Neural cell (in vitro differentiated cells): ENCODE data around the gene ERBB4. TPM values are rescaled to one million over a fixed set of nuclear protein-coding genes. Genes with fewer than 3 reads are reported as not detected.

Experiments
- H2AFZ ChIP-seq: fragments of 200-600, 300-800 bp; sonication (generic), shearing (Covaris generic); 2 replicates; pipeline ENCODE4 v1.6.0; 2014; ENCODE audit warnings: low read depth, mild to moderate bottlenecking, antibody characterized with exemption, low read length, moderate library complexity
- H3F3A ChIP-seq: fragments of 200-600 bp; shearing (Covaris generic); 2 replicates; pipeline ENCODE4 v1.6.1; 2016; ENCODE audit warnings: mild to moderate bottlenecking, moderate library complexity, mixed read lengths, antibody characterized with exemption, low read length; ENCODE audit not compliant: insufficient read depth, poor library complexity, severe bottlenecking
- H3K27ac ChIP-seq: fragments of 200-600, 300-800 bp; sonication (generic), shearing (Covaris generic); 2 replicates; pipeline ENCODE4 v1.5.1; 2014; ENCODE audit warnings: mild to moderate bottlenecking, low read length, moderate library complexity
- H3K27me3 ChIP-seq: fragments of 300-800, 200-600 bp; sonication (generic), shearing (Covaris generic); 2 replicates; pipeline ENCODE4 v1.6.0; 2014; ENCODE audit warnings: mild to moderate bottlenecking, low read depth, low read length, moderate library complexity; ENCODE audit not compliant: insufficient read depth
- H3K36me3 ChIP-seq: fragments of 300-800, 200-600 bp; sonication (generic), shearing (Covaris generic); 2 replicates; pipeline ENCODE4 v1.5.1; 2014; ENCODE audit warnings: mild to moderate bottlenecking, antibody characterized with exemption, low read length, moderate library complexity; ENCODE audit not compliant: insufficient read depth
- H3K4me2 ChIP-seq: fragments of 300-800, 200-600 bp; sonication (generic), shearing (Covaris generic); 2 replicates; pipeline ENCODE4 v1.6.0; 2014; ENCODE audit warnings: mild to moderate bottlenecking, low read length
- H3K4me3 ChIP-seq: fragments of 300-800, 200-600 bp; sonication (generic), shearing (Covaris generic); 2 replicates; pipeline ENCODE4 v1.5.1; 2014; ENCODE audit warnings: mild to moderate bottlenecking, low read length, moderate library complexity
- H3K79me2 ChIP-seq: fragments of 200-600 bp; shearing (Covaris generic); replicated peaks from 2 replicates; pipeline ENCODE4 v1.6.0; 2014; ENCODE audit warnings: mild to moderate bottlenecking, low read length, moderate library complexity; ENCODE audit not compliant: insufficient read depth
- H3K9ac ChIP-seq: fragments of 300-800, 200-600 bp; sonication (generic), shearing (Covaris generic); 2 replicates; pipeline ENCODE4 v1.6.1; 2016; ENCODE audit warnings: mild to moderate bottlenecking, low read length, mixed read lengths
- H3K9me2 ChIP-seq: fragments of 200-600 bp; shearing (Covaris generic); 2 replicates; pipeline ENCODE4 v1.6.1; 2016; ENCODE audit warnings: mild to moderate bottlenecking, low read length, mixed read lengths; ENCODE audit not compliant: insufficient read depth
- H3K9me3 ChIP-seq: fragments of 200-600, 300-800 bp; sonication (generic), shearing (Covaris generic); 2 replicates; pipeline ENCODE4 v1.6.1; 2016; ENCODE audit warnings: mild to moderate bottlenecking, mixed run types, low read length, moderate library complexity, mixed read lengths
- H4K20me1 ChIP-seq: fragments of 200-600 bp; shearing (Covaris generic); 2 replicates; pipeline ENCODE4 v1.6.1; 2016; ENCODE audit warnings: mild to moderate bottlenecking, mixed run types; ENCODE audit not compliant: insufficient read depth
- EP300 ChIP-seq: fragments of 450-650 bp; conservative IDR thresholded peaks from 2 replicates; pipeline ENCODE4 v1.6.1; 2014; ENCODE audit warnings: antibody characterized with exemption, mild to moderate bottlenecking, moderate library complexity; ENCODE audit not compliant: poor library complexity, severe bottlenecking
- EZH2 ChIP-seq: fragments of 200-600, 300-800 bp; shearing (Covaris generic), sonication (generic); IDR thresholded peaks from 2 replicates; pipeline ENCODE4 v1.6.1; 2014; ENCODE audit warnings: antibody characterized with exemption, low read length, borderline replicate concordance, mild to moderate bottlenecking; ENCODE audit not compliant: insufficient read depth, poor library complexity, severe bottlenecking
- MXI1 ChIP-seq: fragments of 450-650 bp; conservative IDR thresholded peaks from 2 replicates; pipeline ENCODE4 v1.6.1; 2014; ENCODE audit warnings: antibody characterized with exemption, mild to moderate bottlenecking; ENCODE audit not compliant: poor library complexity, severe bottlenecking
- POLR2AphosphoS5 ChIP-seq: IDR thresholded peaks from 2 replicates; pipeline ENCODE4 v1.6.1; 2012
- RAD21 ChIP-seq: fragments of 450-650 bp; conservative IDR thresholded peaks from 2 replicates; pipeline ENCODE4 v1.6.1; 2014; ENCODE audit warnings: antibody characterized with exemption, mild to moderate bottlenecking, moderate library complexity
- SMC3 ChIP-seq: fragments of 450-650 bp; conservative IDR thresholded peaks from 2 replicates; pipeline ENCODE4 v1.6.1; 2014; ENCODE audit warnings: antibody characterized with exemption, mild to moderate bottlenecking, moderate library complexity; ENCODE audit not compliant: poor library complexity
- TAF1 ChIP-seq: IDR thresholded peaks from 2 replicates; pipeline ENCODE4 v1.6.1; 2012; ENCODE audit warnings: low read depth
- polyA plus RNA-seq: library from polyadenylated mRNA; depleted of rRNA; stranded (reverse); fragments of >200 nt; gene quantifications from 2 replicates; pipeline ENCODE4 v1.2.3, GENCODE V29; 2014
- TF ChIP-seq, protein P1 (sequence below): fragments of 450-650 bp; IDR thresholded peaks from 2 replicates; pipeline ENCODE4 v1.5.1; 2014; ENCODE audit warnings: antibody characterized with exemption, mild to moderate bottlenecking, moderate library complexity; ENCODE audit not compliant: poor library complexity, severe bottlenecking
- TF ChIP-seq, protein P2 (sequence below): IDR thresholded peaks from 2 replicates; pipeline ENCODE4 v1.6.1; 2012; ENCODE audit warnings: borderline replicate concordance

ERBB4 gene
- polyA plus RNA-seq, 1 donor from 2014 or later: 0.69 TPM

DNA sequence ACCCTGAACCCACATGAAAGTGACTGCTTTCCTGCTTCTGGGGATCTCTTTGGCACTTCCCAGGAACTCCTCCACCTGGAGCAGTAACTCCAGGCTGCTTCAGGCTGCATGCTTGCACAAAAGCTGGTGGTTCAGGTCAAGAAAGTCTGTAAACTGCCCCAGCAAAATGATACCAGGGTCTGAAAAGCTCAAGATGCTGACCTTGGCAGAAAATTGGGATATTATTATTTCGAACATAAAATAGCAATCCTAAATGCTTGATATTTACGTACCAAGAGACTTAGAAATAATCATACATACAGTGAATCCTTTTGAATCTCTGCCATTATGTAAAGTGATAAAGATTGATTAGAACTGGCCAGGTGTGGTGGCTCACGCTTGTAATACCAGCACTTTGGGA is 674.3 kb downstream of the ERBB4 start:
- no peaks in the 10 kb centered on the region for H3K36me3 ChIP-seq
- H3K9me2 ChIP-seq: no peaks in the 10 kb centered on the region
- H3K79me2 ChIP-seq: no peaks in the 10 kb centered on the region
- no peak for TF ChIP-seq RAD21
- TF ChIP-seq TAF1: no peak
- no peak for TF ChIP-seq EZH2
- no peak for TF ChIP-seq SMC3
- TF ChIP-seq, protein P1, sequence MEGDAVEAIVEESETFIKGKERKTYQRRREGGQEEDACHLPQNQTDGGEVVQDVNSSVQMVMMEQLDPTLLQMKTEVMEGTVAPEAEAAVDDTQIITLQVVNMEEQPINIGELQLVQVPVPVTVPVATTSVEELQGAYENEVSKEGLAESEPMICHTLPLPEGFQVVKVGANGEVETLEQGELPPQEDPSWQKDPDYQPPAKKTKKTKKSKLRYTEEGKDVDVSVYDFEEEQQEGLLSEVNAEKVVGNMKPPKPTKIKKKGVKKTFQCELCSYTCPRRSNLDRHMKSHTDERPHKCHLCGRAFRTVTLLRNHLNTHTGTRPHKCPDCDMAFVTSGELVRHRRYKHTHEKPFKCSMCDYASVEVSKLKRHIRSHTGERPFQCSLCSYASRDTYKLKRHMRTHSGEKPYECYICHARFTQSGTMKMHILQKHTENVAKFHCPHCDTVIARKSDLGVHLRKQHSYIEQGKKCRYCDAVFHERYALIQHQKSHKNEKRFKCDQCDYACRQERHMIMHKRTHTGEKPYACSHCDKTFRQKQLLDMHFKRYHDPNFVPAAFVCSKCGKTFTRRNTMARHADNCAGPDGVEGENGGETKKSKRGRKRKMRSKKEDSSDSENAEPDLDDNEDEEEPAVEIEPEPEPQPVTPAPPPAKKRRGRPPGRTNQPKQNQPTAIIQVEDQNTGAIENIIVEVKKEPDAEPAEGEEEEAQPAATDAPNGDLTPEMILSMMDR: no peak
- TF ChIP-seq POLR2AphosphoS5: no peak
- TF ChIP-seq, protein P2, sequence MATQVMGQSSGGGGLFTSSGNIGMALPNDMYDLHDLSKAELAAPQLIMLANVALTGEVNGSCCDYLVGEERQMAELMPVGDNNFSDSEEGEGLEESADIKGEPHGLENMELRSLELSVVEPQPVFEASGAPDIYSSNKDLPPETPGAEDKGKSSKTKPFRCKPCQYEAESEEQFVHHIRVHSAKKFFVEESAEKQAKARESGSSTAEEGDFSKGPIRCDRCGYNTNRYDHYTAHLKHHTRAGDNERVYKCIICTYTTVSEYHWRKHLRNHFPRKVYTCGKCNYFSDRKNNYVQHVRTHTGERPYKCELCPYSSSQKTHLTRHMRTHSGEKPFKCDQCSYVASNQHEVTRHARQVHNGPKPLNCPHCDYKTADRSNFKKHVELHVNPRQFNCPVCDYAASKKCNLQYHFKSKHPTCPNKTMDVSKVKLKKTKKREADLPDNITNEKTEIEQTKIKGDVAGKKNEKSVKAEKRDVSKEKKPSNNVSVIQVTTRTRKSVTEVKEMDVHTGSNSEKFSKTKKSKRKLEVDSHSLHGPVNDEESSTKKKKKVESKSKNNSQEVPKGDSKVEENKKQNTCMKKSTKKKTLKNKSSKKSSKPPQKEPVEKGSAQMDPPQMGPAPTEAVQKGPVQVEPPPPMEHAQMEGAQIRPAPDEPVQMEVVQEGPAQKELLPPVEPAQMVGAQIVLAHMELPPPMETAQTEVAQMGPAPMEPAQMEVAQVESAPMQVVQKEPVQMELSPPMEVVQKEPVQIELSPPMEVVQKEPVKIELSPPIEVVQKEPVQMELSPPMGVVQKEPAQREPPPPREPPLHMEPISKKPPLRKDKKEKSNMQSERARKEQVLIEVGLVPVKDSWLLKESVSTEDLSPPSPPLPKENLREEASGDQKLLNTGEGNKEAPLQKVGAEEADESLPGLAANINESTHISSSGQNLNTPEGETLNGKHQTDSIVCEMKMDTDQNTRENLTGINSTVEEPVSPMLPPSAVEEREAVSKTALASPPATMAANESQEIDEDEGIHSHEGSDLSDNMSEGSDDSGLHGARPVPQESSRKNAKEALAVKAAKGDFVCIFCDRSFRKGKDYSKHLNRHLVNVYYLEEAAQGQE: no peak
- TF ChIP-seq EP300: no peak
- no peak for TF ChIP-seq MXI1
- no peaks in the 10 kb centered on the region for H4K20me1 ChIP-seq
- no peak overlapping the region for H3K4me3 ChIP-seq
- H3F3A ChIP-seq: no peaks in the 10 kb centered on the region
- H2AFZ ChIP-seq: no peak overlapping the region
- no peak overlapping the region for H3K4me2 ChIP-seq
- no peaks in the 10 kb centered on the region for H3K27me3 ChIP-seq
- no peaks in the 10 kb centered on the region for H3K9me3 ChIP-seq
- H3K9ac ChIP-seq: no peak overlapping the region
- H3K27ac ChIP-seq: no peak overlapping the region

DNA sequence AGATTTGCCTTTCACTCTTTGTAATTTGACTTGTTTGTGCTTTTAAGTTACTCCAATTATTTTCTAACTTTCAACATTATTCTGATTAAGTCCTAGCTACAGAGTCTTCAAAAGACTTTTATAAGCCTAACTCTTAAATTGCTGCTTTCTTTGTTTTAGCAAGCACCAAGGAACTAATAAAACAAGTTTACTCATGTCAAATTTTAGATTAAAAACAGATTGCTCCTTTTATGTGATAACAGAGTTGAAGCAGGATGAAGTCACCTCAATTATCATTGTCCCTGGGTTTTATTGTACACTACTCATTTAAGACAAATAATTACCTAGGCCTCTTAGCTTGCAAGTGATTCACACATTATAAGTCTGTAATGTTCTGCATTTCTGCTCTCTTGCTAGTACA is 678.4 kb downstream of the ERBB4 start:
- Histone ChIP-seq H4K20me1 (no peaks in the 10 kb centered on the region), H3K36me3 (no peaks in the 10 kb centered on the region), H3K9me2 (no peaks in the 10 kb centered on the region), H3K27me3 (no peaks in the 10 kb centered on the region), H3K9me3 (no peaks in the 10 kb centered on the region), H3K4me2 (no peak overlapping the region), H3K9ac (no peak overlapping the region), H3K4me3 (no peak overlapping the region), H3K27ac (no peak overlapping the region), H3F3A (no peaks in the 10 kb centered on the region), H2AFZ (no peak overlapping the region), H3K79me2 (no peaks in the 10 kb centered on the region)
- no peak for TF ChIP-seq MXI1
- no peak for TF ChIP-seq RAD21
- TF ChIP-seq EZH2: no peak
- TF ChIP-seq, protein P2: no peak
- no peak for TF ChIP-seq EP300
- no peak for TF ChIP-seq TAF1
- TF ChIP-seq SMC3: no peak
- TF ChIP-seq, protein P1: no peak
- no peak for TF ChIP-seq POLR2AphosphoS5
